ENCODE measurements around the gene UBE2I. TPM values are rescaled to one million over a fixed set of nuclear protein-coding genes. Genes with fewer than 3 reads are reported as not detected.
A peak's percentile ranks its signal among the peaks of the same experiment; 100 is the strongest.

The UBE2I gene
- total and polyA plus RNA-seq, 2 of the 4 experiments (the other 2 are of a cell fraction), result 30.8 to 140 TPM

DNA sequence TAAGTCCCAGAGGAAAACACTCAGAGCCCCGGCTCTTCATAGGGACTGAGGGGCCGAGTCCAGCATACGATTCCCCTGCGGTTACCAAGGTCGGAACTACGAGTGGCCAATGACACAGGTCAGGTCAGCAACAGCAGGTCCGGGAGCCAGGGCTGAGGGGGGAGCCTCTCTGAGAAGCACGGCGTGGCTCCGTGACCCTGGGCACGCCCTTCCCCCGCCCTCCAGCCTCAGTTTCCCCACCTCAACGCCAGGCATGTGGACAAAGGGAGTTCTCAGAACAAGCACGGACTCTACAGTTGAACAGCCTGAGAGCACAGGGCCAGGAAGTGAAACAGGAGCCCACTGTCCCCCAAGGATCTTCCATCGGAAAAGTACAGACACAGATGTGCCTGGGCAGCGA, 27.9 kb upstream of the UBE2I start:
- H3K4me1 ChIP-seq (ENCODE audit: control insufficient read depth, insufficient read depth, low read length), result no peaks in the 10 kb centered on the region
- no peak overlapping the region for H3K23ac ChIP-seq (ENCODE audit: low read depth, low read length)
- H3K79me1 ChIP-seq (ENCODE audit: low read depth in 1 of 2, low read length in 2 of 2), result no peaks in the 10 kb centered on the region
- H4K20me1 ChIP-seq (ENCODE audit: insufficient read depth, low read length), result no peaks in the 10 kb centered on the region
- H3K27me3 ChIP-seq (ENCODE audit: control insufficient read depth, insufficient read depth, low read length), result peaks cover 72% of the 10 kb centered on the region
- H4K91ac ChIP-seq (ENCODE audit: insufficient read depth, low read depth, low read length), result no peak overlapping the region
- no peak overlapping the region for H4K5ac ChIP-seq (ENCODE audit: low read depth, low read length)
- no peak overlapping the region for H2BK120ac ChIP-seq (ENCODE audit: low read depth, low read length)
- peak overlapping the region; percentile 78 for H2AK9ac ChIP-seq (replicated peaks; ENCODE audit: low read depth, low read length, poor library complexity)
- WGBS, 2 experiments (ENCODE audit: extremely low coverage in 2 of 2, insufficient read length in 1 of 2), result 63% methylated on average over 4 of the region's 16 CpGs; no CpG with 5 or more reads in 1 of the 2 experiments
- BruUV-seq (replicated peaks), result no TSS peak
- no peak overlapping the region for H3K4me2 ChIP-seq (ENCODE audit: low read depth, low read length)
- no peak overlapping the region for H3K4ac ChIP-seq (ENCODE audit: low read depth, low read length)
- H3K9me3 ChIP-seq (ENCODE audit: control insufficient read depth, insufficient read depth, low read length), result no peaks in the 10 kb centered on the region
- no peak overlapping the region for H2AK5ac ChIP-seq (ENCODE audit: low read depth, low read length)
- H2BK15ac ChIP-seq (ENCODE audit: low read depth, low read length), result no peak overlapping the region
- H3K56ac ChIP-seq (ENCODE audit: extremely low read depth, insufficient read depth, low read length), result no peak overlapping the region
- no peak overlapping the region for H3K18ac ChIP-seq (ENCODE audit: low read depth, low read length)
- ChIA-PET CTCF (no interaction called here), POLR2A (ENCODE audit: unreplicated experiment) (no interaction called here)
- no peaks in the 10 kb centered on the region for H3K9me1 ChIP-seq (ENCODE audit: insufficient read depth, low read length)
- H4K8ac ChIP-seq (ENCODE audit: low read depth in 2 of 2, low read length in 2 of 2), result no peak overlapping the region
- no peak overlapping the region for H2BK20ac ChIP-seq (ENCODE audit: low read depth, low read length)
- no peaks in the 10 kb centered on the region for H3K36me3 ChIP-seq (ENCODE audit: control insufficient read depth, insufficient read depth, low read length)
- DNase-seq, result no peak
- no peak for ATAC-seq (ENCODE audit: low read depth)
- dilution Hi-C loops (cut with HindIII; ENCODE audit: low sequenced_read_pairs, unreplicated experiment) (no loop called here), in situ Hi-C loops (cut with MboI; ENCODE audit: low sequenced_read_pairs) (no loop called here), intact Hi-C loops (cut with micrococcal nuclease) (no loop called here)
- H2AFZ ChIP-seq (replicated peaks; ENCODE audit: low read length, poor library complexity), result no peak overlapping the region
- no peak overlapping the region for H3K4me3 ChIP-seq (ENCODE audit: insufficient read depth, low read depth, low read length)
- H3K27ac ChIP-seq (ENCODE audit: insufficient read depth, low read length), result no peak overlapping the region
- no peak overlapping the region for H3K9ac ChIP-seq (ENCODE audit: low read depth, low read length)
- no peak overlapping the region for H2BK5ac ChIP-seq (ENCODE audit: low read depth, low read length, poor library complexity, severe bottlenecking)
- H3K14ac ChIP-seq (replicated peaks; ENCODE audit: low read depth, low read length), result no peak overlapping the region
- TF ChIP-seq CEBPB (IDR thresholded peaks at IDR 0.05; ENCODE audit: low read depth, low read length) (no peak), MAZ (IDR thresholded peaks at IDR 0.05; ENCODE audit: borderline replicate concordance, low read depth, low read length) (no peak), SMC3 (IDR thresholded peaks at IDR 0.05; ENCODE audit: low read depth, low read length) (no peak), NFE2L2 (IDR thresholded peaks at IDR 0.05; ENCODE audit: low read depth, low read length) (no peak), RFX5 (IDR thresholded peaks at IDR 0.05; ENCODE audit: low read depth, low read length) (no peak), RAD21 (IDR thresholded peaks at IDR 0.05; ENCODE audit: low read length) (no peak), POLR2A (IDR thresholded peaks at IDR 0.05; ENCODE audit: low read depth, low read length) (no peak), MXI1 (IDR thresholded peaks at IDR 0.05; ENCODE audit: borderline replicate concordance, low read depth, low read length) (no peak), FOS (IDR thresholded peaks at IDR 0.05; ENCODE audit: low read depth, low read length) (no peak), BHLHE40 (IDR thresholded peaks at IDR 0.05; ENCODE audit: low read depth, low read length) (no peak), CHD1 (IDR thresholded peaks at IDR 0.05; ENCODE audit: low read depth, low read length) (no peak), MAFK (IDR thresholded peaks at IDR 0.05; ENCODE audit: low read depth, low read length) (no peak), RCOR1 (IDR thresholded peaks at IDR 0.05; ENCODE audit: insufficient replicate concordance, low read length) (no peak)
- TF ChIP-seq, protein P1, sequence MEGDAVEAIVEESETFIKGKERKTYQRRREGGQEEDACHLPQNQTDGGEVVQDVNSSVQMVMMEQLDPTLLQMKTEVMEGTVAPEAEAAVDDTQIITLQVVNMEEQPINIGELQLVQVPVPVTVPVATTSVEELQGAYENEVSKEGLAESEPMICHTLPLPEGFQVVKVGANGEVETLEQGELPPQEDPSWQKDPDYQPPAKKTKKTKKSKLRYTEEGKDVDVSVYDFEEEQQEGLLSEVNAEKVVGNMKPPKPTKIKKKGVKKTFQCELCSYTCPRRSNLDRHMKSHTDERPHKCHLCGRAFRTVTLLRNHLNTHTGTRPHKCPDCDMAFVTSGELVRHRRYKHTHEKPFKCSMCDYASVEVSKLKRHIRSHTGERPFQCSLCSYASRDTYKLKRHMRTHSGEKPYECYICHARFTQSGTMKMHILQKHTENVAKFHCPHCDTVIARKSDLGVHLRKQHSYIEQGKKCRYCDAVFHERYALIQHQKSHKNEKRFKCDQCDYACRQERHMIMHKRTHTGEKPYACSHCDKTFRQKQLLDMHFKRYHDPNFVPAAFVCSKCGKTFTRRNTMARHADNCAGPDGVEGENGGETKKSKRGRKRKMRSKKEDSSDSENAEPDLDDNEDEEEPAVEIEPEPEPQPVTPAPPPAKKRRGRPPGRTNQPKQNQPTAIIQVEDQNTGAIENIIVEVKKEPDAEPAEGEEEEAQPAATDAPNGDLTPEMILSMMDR (conservative IDR thresholded peaks at IDR 0.05; ENCODE audit: low read depth, low read length), result no peak
- TF ChIP-seq, protein P2, sequence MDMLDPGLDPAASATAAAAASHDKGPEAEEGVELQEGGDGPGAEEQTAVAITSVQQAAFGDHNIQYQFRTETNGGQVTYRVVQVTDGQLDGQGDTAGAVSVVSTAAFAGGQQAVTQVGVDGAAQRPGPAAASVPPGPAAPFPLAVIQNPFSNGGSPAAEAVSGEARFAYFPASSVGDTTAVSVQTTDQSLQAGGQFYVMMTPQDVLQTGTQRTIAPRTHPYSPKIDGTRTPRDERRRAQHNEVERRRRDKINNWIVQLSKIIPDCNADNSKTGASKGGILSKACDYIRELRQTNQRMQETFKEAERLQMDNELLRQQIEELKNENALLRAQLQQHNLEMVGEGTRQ (IDR thresholded peaks at IDR 0.05; ENCODE audit: low read depth, low read length), result no peak
- TF ChIP-seq, protein P3, sequence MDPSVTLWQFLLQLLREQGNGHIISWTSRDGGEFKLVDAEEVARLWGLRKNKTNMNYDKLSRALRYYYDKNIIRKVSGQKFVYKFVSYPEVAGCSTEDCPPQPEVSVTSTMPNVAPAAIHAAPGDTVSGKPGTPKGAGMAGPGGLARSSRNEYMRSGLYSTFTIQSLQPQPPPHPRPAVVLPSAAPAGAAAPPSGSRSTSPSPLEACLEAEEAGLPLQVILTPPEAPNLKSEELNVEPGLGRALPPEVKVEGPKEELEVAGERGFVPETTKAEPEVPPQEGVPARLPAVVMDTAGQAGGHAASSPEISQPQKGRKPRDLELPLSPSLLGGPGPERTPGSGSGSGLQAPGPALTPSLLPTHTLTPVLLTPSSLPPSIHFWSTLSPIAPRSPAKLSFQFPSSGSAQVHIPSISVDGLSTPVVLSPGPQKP (IDR thresholded peaks at IDR 0.05; ENCODE audit: borderline replicate concordance, low read depth, low read length), result no peak
